NB4 (cell line): ENCODE data around the gene KCNK4.

Experiments used
- CTCF ChIP-seq: IDR thresholded peaks from one replicate; pipeline ENCODE4 v1.5.1; 2012; ENCODE audit warnings: low read depth, low read length
- POLR2A ChIP-seq: IDR thresholded peaks from 2 replicates; pipeline ENCODE4 v1.6.1; 2011; ENCODE audit warnings: mild to moderate bottlenecking; ENCODE audit not compliant: insufficient read length; ENCODE audit errors: extremely low read depth

GRCh38 chr11:64249563-64250414 lies 41.3 kb upstream of the KCNK4 start:
- TF ChIP-seq CTCF, result no peak
- TF ChIP-seq POLR2A, result no peak
